Fibroblast of pulmonary artery (primary cell): ENCODE measurements around the gene ADNP2.

Experiments
- DNase-seq: peaks from one replicate; pipeline ENCODE4 v3.0.0-alpha.2; 2010; ENCODE audit warnings: low read depth
- H3K4me3 ChIP-seq: replicated peaks from 2 replicates; pipeline ENCODE4 v1.5.1; 2011; ENCODE audit warnings: low read depth, mild to moderate bottlenecking, control low read depth, low read length, moderate library complexity
- TF ChIP-seq, protein P1 (sequence below): IDR thresholded peaks from 2 replicates; pipeline ENCODE4 v1.5.1; 2011; ENCODE audit warnings: mild to moderate bottlenecking, control low read depth, low read length, inconsistent platforms; ENCODE audit errors: missing control alignments

The ADNP2 gene

GRCh38 chr18:80112624-80113248 lies 3.7 kb downstream of the ADNP2 start:
- DNase-seq, result peak; percentile 34
- H3K4me3 ChIP-seq, result no peak overlapping the region
- TF ChIP-seq, protein P1, sequence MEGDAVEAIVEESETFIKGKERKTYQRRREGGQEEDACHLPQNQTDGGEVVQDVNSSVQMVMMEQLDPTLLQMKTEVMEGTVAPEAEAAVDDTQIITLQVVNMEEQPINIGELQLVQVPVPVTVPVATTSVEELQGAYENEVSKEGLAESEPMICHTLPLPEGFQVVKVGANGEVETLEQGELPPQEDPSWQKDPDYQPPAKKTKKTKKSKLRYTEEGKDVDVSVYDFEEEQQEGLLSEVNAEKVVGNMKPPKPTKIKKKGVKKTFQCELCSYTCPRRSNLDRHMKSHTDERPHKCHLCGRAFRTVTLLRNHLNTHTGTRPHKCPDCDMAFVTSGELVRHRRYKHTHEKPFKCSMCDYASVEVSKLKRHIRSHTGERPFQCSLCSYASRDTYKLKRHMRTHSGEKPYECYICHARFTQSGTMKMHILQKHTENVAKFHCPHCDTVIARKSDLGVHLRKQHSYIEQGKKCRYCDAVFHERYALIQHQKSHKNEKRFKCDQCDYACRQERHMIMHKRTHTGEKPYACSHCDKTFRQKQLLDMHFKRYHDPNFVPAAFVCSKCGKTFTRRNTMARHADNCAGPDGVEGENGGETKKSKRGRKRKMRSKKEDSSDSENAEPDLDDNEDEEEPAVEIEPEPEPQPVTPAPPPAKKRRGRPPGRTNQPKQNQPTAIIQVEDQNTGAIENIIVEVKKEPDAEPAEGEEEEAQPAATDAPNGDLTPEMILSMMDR, result no peak

DNA sequence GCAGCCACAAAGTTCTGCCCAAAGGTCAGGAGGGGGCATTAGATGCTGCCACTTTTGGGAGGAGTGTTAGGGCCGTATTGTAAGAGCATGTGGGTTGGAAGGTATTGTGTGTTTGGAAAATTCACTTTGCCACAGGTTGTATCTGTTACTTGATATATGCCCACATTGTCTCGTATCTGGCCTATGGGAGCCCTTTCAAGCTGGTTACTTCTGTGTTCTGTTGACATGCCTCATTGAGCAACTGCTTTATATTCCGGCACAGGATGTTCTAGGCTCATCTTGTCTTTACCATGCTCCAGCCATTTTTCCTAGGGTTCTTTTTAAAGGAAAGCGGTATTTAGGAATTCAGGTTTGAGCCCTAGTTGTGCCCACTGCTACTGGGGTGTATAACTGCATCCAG lies 6.0 kb downstream of the ADNP2 start:
- no peak for DNase-seq
- no peak overlapping the region for H3K4me3 ChIP-seq

GRCh38 chr18:80119111-80119510 lies 10.0 kb downstream of the ADNP2 start:
- H3K4me3 ChIP-seq, result no peak overlapping the region
- DNase-seq, result no peak
- TF ChIP-seq, protein P1, result no peak

More for the DNA sequence above, 6.0 kb downstream of the ADNP2 start:
- TF ChIP-seq, protein P1, result no peak

- no peak overlapping the region for H3K4me3 ChIP-seq
- no peak for DNase-seq
- TF ChIP-seq, protein P1, result no peak
Measured at GRCh38 chr18:80120932-80121331, 11.9 kb downstream of the ADNP2 start.

DNA sequence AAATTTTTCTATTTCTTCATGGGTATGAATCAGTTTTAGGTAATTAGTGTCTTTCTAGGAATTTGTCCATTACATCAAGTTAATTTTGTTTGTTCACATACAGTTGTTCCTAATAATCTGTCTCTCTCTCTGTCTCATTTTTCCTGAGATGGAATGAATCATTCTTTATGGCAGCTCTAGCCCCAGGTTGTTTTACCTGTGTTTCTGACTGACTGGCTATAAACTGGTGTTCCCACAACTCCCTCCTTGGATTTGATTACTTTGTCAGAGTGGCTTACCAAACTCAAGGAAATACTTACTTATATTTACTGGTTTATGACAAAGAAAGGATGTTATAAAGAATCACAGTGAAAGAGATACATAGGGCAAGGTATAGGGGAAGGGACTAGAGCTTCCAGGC lies 15.1 kb downstream of the ADNP2 start:
- no peak overlapping the region for H3K4me3 ChIP-seq
- TF ChIP-seq, protein P1, result no peak
- DNase-seq, result no peak

DNA sequence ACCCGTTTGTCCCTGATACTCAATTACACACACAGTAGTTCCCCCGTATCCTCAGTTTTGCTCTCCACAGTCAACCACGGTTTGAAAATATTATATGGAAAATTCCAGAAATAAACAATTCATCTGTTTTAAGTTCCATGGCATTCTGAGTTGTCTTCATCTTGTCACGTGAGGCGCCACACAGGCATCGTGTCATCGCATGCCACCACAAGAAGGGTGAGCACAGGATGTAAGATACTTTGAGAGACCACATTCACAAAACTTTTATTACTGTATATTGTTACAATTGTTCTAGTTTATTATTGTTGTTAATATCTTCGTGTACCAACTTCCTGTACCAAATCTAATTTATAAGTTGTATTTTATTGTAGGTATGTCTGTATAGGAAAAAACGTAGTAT lies 17.7 kb downstream of the ADNP2 start:
- H3K4me3 ChIP-seq, result no peak overlapping the region
- TF ChIP-seq, protein P1, result no peak

DNA sequence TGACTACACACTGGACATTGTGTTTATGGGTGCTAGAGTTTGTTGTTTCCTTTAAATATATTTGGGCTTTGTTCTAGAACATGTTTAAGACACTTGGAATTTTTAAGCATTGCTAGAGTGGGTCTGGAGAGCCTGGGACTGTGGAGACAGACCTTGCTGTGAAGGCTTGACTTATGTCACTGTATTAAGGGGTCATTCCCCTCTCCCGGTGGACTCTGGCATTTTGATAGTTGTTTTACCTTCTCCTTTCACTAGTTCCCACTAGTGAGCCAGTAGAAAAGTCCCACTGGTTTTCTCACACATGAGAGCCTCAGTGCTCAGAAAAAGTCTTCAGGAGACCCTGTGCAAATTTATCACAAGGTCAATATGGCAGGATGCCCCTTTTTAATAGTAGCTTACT lies 18.6 kb downstream of the ADNP2 start:
- DNase-seq, result no peak
- TF ChIP-seq, protein P1, result no peak
- no peak overlapping the region for H3K4me3 ChIP-seq

More for the DNA sequence above, 17.7 kb downstream of the ADNP2 start:
- DNase-seq, result no peak
